H9 (cell line): Measurements from ENCODE around the gene CA12. TPM values are rescaled to one million over a fixed set of nuclear protein-coding genes. Genes with fewer than 3 reads are reported as not detected.

Experiments
- DNase-seq: peaks from one replicate; pipeline ENCODE4 v3.0.0-alpha.2; 2017
- H2AFZ ChIP-seq: one replicate; pipeline ENCODE4 v1.6.1; 2013; ENCODE audit warnings: mild to moderate bottlenecking, low read length, control low read depth, moderate library complexity
- H2AK5ac ChIP-seq: 2 replicates; pipeline ENCODE4 v1.6.1; 2013; ENCODE audit warnings: low read length, control low read depth, mixed read lengths; ENCODE audit not compliant: insufficient read length
- H2BK120ac ChIP-seq: one replicate; pipeline ENCODE4 v1.6.1; 2013; ENCODE audit warnings: low read depth, mild to moderate bottlenecking, low read length, control low read depth, inconsistent platforms; ENCODE audit not compliant: poor library complexity, severe bottlenecking
- H2BK12ac ChIP-seq: 2 replicates; pipeline ENCODE4 v1.6.1; 2013; ENCODE audit warnings: low read length, control low read depth, mixed read lengths, low read depth; ENCODE audit not compliant: insufficient read length
- H2BK15ac ChIP-seq: 2 replicates; pipeline ENCODE4 v1.6.1; 2013; ENCODE audit warnings: low read depth, low read length, control low read depth
- H2BK20ac ChIP-seq: one replicate; pipeline ENCODE4 v1.6.1; 2013; ENCODE audit warnings: low read depth, mild to moderate bottlenecking, low read length, control low read depth, inconsistent platforms; ENCODE audit not compliant: poor library complexity, severe bottlenecking
- H2BK5ac ChIP-seq: 2 replicates; pipeline ENCODE4 v1.6.1; 2013; ENCODE audit warnings: low read length, control low read depth, mixed read lengths; ENCODE audit not compliant: insufficient read length
- H3K14ac ChIP-seq: 2 replicates; pipeline ENCODE4 v1.6.1; 2013; ENCODE audit warnings: low read length, control low read depth; ENCODE audit not compliant: insufficient read depth
- H3K18ac ChIP-seq: 2 replicates; pipeline ENCODE4 v1.6.1; 2013; ENCODE audit warnings: low read depth, mild to moderate bottlenecking, mixed read lengths, low read length, control low read depth; ENCODE audit not compliant: insufficient read length
- H3K23ac ChIP-seq: 2 replicates; pipeline ENCODE4 v1.6.1; 2013; ENCODE audit warnings: low read length, control low read depth, mixed read lengths, low read depth; ENCODE audit not compliant: insufficient read length
- H3K23me2 ChIP-seq: 2 replicates; pipeline ENCODE4 v1.6.1; 2013; ENCODE audit warnings: low read depth, mild to moderate bottlenecking, mixed read lengths, low read length, control low read depth; ENCODE audit not compliant: insufficient read length, poor library complexity, severe bottlenecking
- H3K27ac ChIP-seq: 2 replicates; pipeline ENCODE4 v1.5.1; 2013; ENCODE audit warnings: low read length, control low read depth, mixed read lengths, low read depth; ENCODE audit not compliant: insufficient read length
- H3K27me3 ChIP-seq: 2 replicates; pipeline ENCODE4 v1.6.1; 2013; ENCODE audit warnings: low read length, control low read depth, inconsistent platforms; ENCODE audit not compliant: insufficient read depth
- H3K4ac ChIP-seq: 2 replicates; pipeline ENCODE4 v1.6.1; 2013; ENCODE audit warnings: low read depth, mild to moderate bottlenecking, control low read depth, inconsistent platforms, low read length, moderate library complexity
- H3K4me1 ChIP-seq: 2 replicates; pipeline ENCODE4 v1.6.1; 2013; ENCODE audit warnings: low read length, control low read depth, inconsistent platforms; ENCODE audit not compliant: insufficient read depth
- H3K4me2 ChIP-seq: 2 replicates; pipeline ENCODE4 v1.6.1; 2013; ENCODE audit warnings: low read length, control low read depth, mixed read lengths; ENCODE audit not compliant: insufficient read length, insufficient read depth
- H3K56ac ChIP-seq: 2 replicates; pipeline ENCODE4 v1.6.1; 2013; ENCODE audit warnings: low read depth, mild to moderate bottlenecking, mixed read lengths, low read length, control low read depth; ENCODE audit not compliant: insufficient read length
- H3K79me1 ChIP-seq: 2 replicates; pipeline ENCODE4 v1.6.1; 2013; ENCODE audit warnings: low read depth, mild to moderate bottlenecking, moderate library complexity, low read length, control low read depth, inconsistent platforms; ENCODE audit not compliant: insufficient read depth, poor library complexity, severe bottlenecking
- H3K79me2 ChIP-seq: 2 replicates; pipeline ENCODE4 v1.6.1; 2013; ENCODE audit warnings: low read length, control low read depth, inconsistent platforms; ENCODE audit not compliant: insufficient read depth
- H3K9ac ChIP-seq: 2 replicates; pipeline ENCODE4 v1.6.1; 2013; ENCODE audit warnings: low read length, control low read depth, mixed read lengths; ENCODE audit not compliant: insufficient read length; ENCODE audit errors: extremely low read depth
- H3K9me3 ChIP-seq: one replicate; pipeline ENCODE4 v1.6.1; 2013; ENCODE audit warnings: low read depth, low read length, inconsistent platforms; ENCODE audit not compliant: control insufficient read depth
- H3T11ph ChIP-seq: one replicate; pipeline ENCODE4 v1.6.1; 2013; ENCODE audit warnings: mild to moderate bottlenecking, low read length, control low read depth, inconsistent platforms
- H4K20me1 ChIP-seq: one replicate; pipeline ENCODE4 v1.6.1; 2013; ENCODE audit not compliant: control insufficient read depth, insufficient read length, insufficient read depth
- H4K5ac ChIP-seq: 2 replicates; pipeline ENCODE4 v1.6.1; 2013; ENCODE audit warnings: low read depth, mild to moderate bottlenecking, mixed read lengths, low read length, control low read depth; ENCODE audit not compliant: insufficient read length
- H4K8ac ChIP-seq: replicated peaks from 2 replicates; pipeline ENCODE4 v1.6.1; 2013; ENCODE audit warnings: low read length, control low read depth, mixed read lengths, low read depth; ENCODE audit not compliant: insufficient read length
- H4K91ac ChIP-seq: 2 replicates; pipeline ENCODE4 v1.6.1; 2013; ENCODE audit warnings: low read depth, mild to moderate bottlenecking, moderate library complexity, mixed read lengths, low read length, control low read depth; ENCODE audit not compliant: insufficient read length
- H3K27ac Mint-ChIP-seq, 3 experiments: 2 replicates in 2 of 3; 3 replicates in 1 of 3; pipeline ENCODE4 v1.8.0; 2020 to 2021; ENCODE audit warnings: mixed read lengths in 3 of 3, mild to moderate bottlenecking in 1 of 3, moderate library complexity in 1 of 3
- H3K27me3 Mint-ChIP-seq: 2 replicates; pipeline ENCODE4 v1.8.0; 2021; ENCODE audit warnings: low read depth, mild to moderate bottlenecking, moderate library complexity, mixed read lengths
- H3K36me3 Mint-ChIP-seq, 3 experiments: 2 replicates in 2 of 3; 3 replicates in 1 of 3; pipeline ENCODE4 v1.8.0; 2020 to 2021; ENCODE audit warnings: low read depth in 3 of 3, mixed read lengths in 3 of 3; ENCODE audit not compliant: insufficient read depth in 1 of 3
- H3K4me1 Mint-ChIP-seq, 2 experiments: 2 replicates each; pipeline ENCODE4 v1.8.0; 2020; ENCODE audit warnings: mixed read lengths in 2 of 2
- H3K4me3 Mint-ChIP-seq, 2 experiments: 2 replicates in 1 of 2; 3 replicates in 1 of 2; pipeline ENCODE4 v1.8.0; 2020 to 2021; ENCODE audit warnings: mild to moderate bottlenecking in 2 of 2, mixed read lengths in 2 of 2, moderate library complexity in 1 of 2
- H3K9me3 Mint-ChIP-seq, 2 experiments: 2 replicates in 1 of 2; 3 replicates in 1 of 2; pipeline ENCODE4 v1.8.0; 2020; ENCODE audit warnings: mild to moderate bottlenecking in 2 of 2, mixed read lengths in 2 of 2, moderate library complexity in 1 of 2
- WGBS: extraction: QIAGEN DNeasy Blood & Tissue Kit; methylation state at CpG from one replicate; pipeline ENCODE4 v1.1.7; 2013; ENCODE audit warnings: missing lambda C conversion rate, low lambda C conversion rate, mixed read lengths; ENCODE audit not compliant: insufficient read length; ENCODE audit errors: extremely low coverage; 5-methylcytosine and 5-hydroxymethylcytosine counted together
- total RNA-seq: library from RNA; stranded (reverse); gene quantifications from 2 replicates; pipeline ENCODE4 v1.2.1, GENCODE V29; 2021
- TF ChIP-seq, protein P1 (sequence below): fragments of 200-600 bp; sonication (generic); conservative IDR thresholded peaks from 3 replicates; pipeline ENCODE4 v1.8.0; 2021; ENCODE audit warnings: antibody characterized with exemption, mild to moderate bottlenecking

The CA12 gene
- total RNA-seq, 1 experiment from 2014 or later = 0.68 TPM

DNA sequence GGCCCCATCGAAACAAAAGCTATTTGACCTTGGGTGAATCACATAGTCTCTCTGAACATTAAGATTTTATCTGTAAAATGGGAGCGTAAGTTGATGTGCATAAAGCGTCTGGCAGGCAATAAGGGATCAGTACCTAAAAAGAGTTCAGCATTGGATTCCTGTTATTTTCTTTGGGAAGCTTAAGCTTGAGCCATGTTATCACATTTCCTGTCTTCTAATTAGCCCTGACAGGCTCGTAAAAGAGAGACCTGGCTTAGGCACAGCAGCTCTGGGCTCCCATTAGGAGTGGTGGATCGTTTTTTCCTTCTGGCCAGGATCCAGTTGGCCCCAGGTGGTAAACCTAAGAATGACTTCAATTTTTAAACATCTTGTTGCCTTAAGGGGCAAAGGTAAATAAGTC lies 26.0 kb upstream of the CA12 start:
- no peak overlapping the region for H2BK12ac ChIP-seq
- H3K9ac ChIP-seq = no peak overlapping the region
- Mint-ChIP-seq H3K27me3 (peaks cover 3% of the 10 kb centered on the region), H3K4me3 (no peak overlapping the region), H3K4me1 (peaks cover 5 to 10% of the 10 kb centered on the region in 2 experiments), H3K9me3 (no peaks in the 10 kb centered on the region; a peak in 1 of 5 replicates), H3K27ac (no peak overlapping the region), H3K36me3 (no peaks in the 10 kb centered on the region)
- WGBS = no CpG with 5 or more reads among the region's 5 CpGs
- H3T11ph ChIP-seq = no peak overlapping the region
- no peak overlapping the region for H3K4ac ChIP-seq
- H2BK120ac ChIP-seq = no peak overlapping the region
- no peak overlapping the region for H3K4me2 ChIP-seq
- H2BK20ac ChIP-seq = no peak overlapping the region
- no peak overlapping the region for H4K5ac ChIP-seq
- no peak overlapping the region for H2AFZ ChIP-seq
- H3K4me1 ChIP-seq = no peaks in the 10 kb centered on the region; the same call in 1 of the 2 replicates
- H2BK15ac ChIP-seq = no peak overlapping the region
- no peak overlapping the region for H2AK5ac ChIP-seq
- H3K27ac ChIP-seq = no peak overlapping the region
- no peak overlapping the region for H3K18ac ChIP-seq
- no peak overlapping the region for H3K14ac ChIP-seq
- H4K8ac ChIP-seq = no peak overlapping the region
- H3K79me2 ChIP-seq = no peaks in the 10 kb centered on the region
- TF ChIP-seq, protein P1, sequence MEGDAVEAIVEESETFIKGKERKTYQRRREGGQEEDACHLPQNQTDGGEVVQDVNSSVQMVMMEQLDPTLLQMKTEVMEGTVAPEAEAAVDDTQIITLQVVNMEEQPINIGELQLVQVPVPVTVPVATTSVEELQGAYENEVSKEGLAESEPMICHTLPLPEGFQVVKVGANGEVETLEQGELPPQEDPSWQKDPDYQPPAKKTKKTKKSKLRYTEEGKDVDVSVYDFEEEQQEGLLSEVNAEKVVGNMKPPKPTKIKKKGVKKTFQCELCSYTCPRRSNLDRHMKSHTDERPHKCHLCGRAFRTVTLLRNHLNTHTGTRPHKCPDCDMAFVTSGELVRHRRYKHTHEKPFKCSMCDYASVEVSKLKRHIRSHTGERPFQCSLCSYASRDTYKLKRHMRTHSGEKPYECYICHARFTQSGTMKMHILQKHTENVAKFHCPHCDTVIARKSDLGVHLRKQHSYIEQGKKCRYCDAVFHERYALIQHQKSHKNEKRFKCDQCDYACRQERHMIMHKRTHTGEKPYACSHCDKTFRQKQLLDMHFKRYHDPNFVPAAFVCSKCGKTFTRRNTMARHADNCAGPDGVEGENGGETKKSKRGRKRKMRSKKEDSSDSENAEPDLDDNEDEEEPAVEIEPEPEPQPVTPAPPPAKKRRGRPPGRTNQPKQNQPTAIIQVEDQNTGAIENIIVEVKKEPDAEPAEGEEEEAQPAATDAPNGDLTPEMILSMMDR = no peak
- no peaks in the 10 kb centered on the region for H4K20me1 ChIP-seq
- H4K91ac ChIP-seq = no peak overlapping the region
- no peaks in the 10 kb centered on the region for H3K79me1 ChIP-seq
- H3K27me3 ChIP-seq = no peaks in the 10 kb centered on the region
- no peaks in the 10 kb centered on the region for H3K9me3 ChIP-seq
- H2BK5ac ChIP-seq = no peak overlapping the region
- H3K23me2 ChIP-seq = no peaks in the 10 kb centered on the region
- no peak for DNase-seq
- no peak overlapping the region for H3K56ac ChIP-seq
- H3K23ac ChIP-seq = no peak overlapping the region
